NCI-H2029 (cell line): ENCODE measurements around the gene RPUSD3.
A peak's percentile ranks its signal among the peaks of the same experiment; 100 is the strongest.

Experiments
- DNase-seq: peaks from one replicate; lab custom pipeline; 2025; lab: John Stamatoyannopoulos, UW

Gene RPUSD3

DNA sequence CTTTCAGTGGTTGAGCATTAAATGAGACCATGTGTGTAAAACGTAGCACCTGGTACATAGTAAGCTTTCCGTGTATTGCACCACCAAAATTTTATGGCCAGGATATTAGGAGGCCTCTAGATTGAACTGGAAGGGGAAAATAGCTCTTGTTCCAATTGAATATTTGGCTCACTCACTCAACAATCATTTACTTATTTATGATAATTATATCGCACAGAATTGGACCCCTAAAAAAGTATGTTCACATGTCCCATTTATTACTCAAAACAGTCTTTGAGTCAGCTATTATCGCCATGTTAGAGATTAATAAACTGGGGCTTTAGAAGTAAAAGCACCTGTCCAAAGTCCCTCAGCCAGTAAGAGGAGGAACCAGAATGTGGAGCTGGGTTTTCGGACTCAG, 38.8 kb downstream of the RPUSD3 start:
- no peak for DNase-seq

DNA sequence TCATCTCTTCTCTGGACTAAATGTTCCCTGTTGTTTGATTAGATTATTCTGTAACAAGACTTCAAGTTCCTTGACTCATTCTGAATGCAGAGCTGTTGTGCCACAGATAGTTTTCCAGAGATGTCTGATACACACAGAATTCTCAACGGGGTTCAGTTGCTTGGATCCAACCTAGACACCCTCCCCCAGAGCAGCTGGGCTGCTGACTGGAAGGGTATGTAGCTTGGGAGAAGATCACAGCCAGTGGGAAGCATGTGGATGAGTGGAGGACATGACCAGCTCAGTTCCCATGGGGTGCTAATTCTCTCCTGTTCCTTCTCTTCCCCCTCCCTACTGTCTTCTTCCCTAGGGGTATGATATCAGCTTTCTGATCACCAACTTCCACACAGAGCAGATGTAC, 40.3 kb downstream of the RPUSD3 start:
- DNase-seq: no peak

DNA sequence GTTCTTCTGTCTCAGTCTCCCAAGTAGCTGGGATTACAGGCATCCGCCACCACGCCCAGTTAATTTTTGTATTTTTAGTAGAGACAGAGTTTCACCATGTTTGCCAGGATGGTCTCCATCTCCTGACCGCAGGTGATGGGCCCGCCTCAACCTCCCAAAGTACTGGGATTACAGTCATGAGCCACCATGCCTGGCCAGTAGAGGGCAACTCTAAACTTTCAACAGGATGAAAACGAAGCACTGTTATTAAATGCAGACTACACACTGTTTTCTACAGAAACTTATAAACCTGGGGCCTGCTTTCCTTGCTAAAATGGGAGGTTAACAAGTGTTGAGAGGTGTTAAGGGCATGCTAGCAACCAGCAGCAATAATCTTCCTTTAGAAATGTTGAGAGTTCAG, 43.3 kb downstream of the RPUSD3 start:
- DNase-seq: no peak

DNA sequence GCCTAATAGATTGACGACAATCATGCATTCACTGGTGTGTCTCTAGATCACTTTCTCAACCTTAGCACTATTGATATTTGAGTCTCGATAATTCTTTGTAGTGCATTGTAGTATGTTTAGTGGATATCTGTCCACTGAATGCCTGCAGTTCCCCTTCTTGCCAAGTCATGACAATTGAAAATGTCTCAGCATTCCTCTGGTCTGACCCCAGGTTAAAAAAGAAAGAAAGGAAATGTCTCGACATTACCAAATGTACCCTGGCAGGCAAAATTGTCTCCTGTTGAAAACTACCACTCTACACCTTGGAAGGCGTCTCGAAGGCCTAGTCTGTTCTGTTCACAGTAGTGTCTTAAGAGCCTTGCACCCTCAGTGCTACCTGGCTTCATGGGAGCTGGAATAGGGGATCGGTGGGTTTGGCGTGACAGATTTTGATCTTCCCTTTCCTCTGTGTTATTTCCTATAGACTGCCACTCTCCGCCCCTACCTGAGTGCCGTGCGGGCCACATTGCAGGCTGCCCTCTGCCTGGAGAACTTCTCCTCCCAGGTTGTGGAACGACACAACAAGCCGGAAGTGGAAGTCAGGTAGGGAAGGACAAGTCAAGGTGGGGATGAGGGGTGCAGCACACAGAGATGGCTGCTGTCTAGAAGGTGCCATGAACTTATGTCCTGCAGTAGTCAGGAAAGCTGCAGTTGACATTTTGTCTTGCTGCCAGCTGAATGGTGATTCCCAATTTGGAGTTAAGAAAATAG, 46.4 kb downstream of the RPUSD3 start:
- DNase-seq: no peak

DNA sequence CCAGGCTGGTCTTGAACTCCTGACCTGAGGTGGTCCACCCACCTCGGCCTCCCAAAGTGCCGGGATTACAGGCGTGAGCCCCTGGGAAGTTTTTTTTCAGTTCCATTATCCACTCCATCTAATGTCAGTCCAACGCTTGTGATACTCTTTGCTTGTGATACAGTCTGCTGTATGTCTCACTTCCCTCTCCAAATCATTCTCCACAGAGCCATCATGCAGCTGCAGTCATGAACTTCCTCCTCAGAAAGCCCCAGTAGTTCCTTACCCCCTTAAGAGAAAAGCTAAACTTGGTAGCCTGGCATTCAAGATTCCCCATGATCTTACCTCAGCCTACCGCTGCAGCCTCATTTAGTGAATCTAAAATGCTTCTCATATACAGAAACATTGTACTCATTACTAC, 48.6 kb downstream of the RPUSD3 start:
- DNase-seq: no peak

DNA sequence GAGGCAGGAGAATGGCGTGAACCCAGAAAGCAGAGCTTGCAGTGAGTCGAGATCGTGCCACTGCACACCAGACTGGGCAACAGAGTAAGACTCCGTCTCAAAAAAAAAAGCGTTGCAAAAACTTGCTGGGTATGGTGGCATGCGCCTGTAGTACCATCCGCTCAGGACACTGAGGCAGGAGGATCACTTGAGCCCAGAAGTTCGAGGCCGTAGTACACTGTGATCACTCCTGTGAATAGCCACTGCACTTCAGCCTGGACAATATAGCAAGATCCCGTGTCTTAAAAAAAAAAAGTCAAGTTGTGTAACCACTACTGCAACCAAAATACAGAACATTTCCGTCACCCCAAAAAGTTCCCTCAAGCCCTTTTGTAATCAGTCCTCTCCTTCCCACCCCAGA, 49.4 kb downstream of the RPUSD3 start:
- no peak for DNase-seq

GRCh38 chr3:9793161-9793781, 50.5 kb downstream of the RPUSD3 start:
- peak; percentile 42 for DNase-seq

DNA sequence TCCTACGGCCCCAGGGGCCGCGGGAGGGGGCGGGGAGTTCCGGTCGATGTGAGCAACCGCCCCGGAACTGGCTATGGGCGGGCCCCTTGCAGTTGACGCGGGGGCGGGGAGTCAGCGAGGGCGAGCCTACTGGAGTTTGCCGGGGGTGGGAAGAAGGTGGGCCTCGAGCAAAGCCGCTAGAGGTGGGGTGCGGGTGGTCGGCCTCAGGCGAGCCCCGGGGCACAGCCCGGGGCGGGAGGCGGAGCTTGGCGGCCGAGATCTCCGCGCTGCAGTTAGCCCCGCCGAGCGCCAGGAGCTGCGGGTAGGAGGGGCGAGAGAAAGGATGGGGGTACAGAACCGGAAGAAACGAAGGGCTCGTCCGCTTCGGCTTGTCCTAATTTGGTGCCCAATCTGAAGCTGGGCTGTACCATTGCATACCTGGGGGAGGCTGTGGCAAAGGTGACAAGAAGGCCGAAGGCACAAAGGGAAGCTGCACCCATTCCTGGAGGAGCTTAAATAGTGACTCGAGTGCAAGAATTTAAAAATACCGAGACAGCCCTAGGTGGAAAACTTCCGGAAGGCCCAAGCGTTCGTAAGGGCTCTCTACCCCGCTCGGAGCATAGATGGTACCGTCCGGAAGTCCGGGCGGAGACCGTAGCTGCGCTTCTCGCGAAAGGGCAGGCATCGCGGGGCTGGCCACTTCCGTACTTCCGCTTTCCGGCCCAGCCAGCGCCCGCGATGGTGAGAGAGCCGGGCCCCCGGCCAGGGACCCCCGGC, 51.2 kb downstream of the RPUSD3 start, which contains the start of the genes ARPC4 and TADA3:
TSS of gene ARPC4 (plus strand) at position 678 of the 756 bp plus-strand sequence. CDS start at position 718, 40 bp downstream.
TSS of gene TADA3 (minus strand) at position 69 of the 756 bp plus-strand sequence. CDS start 1,007 bp downstream, outside the sequence.
- DNase-seq: peak; percentile 97

GRCh38 chr3:9791790-9792404, 51.9 kb downstream of the RPUSD3 start:
- DNase-seq: no peak

GRCh38 chr3:9791127-9791526, 52.7 kb downstream of the RPUSD3 start:
- DNase-seq: no peak
